Liver (tissue), 9 donors: ENCODE measurements around the gene LDB3. TPM values are rescaled to one million over a fixed set of nuclear protein-coding genes. Genes with fewer than 3 reads are reported as not detected.

Source experiments
- DNase-seq: peaks from one replicate; pipeline ENCODE4 v3.0.0-alpha.2; 2017; ENCODE audit warnings: low spot score
- H3K27ac ChIP-seq, 2 donors: one replicate each; pipeline ENCODE4 v1.7.0; 2013; ENCODE audit warnings: inconsistent platforms in 2 of 2, low read length in 2 of 2, control low read depth in 1 of 2, low read depth in 1 of 2, mild to moderate bottlenecking in 1 of 2
- H3K27me3 ChIP-seq, 4 donors: one replicate each; pipeline versions ENCODE4 v1.6.1 to v1.7.0; 2013; ENCODE audit warnings: low read length in 3 of 4, inconsistent platforms in 1 of 4, mild to moderate bottlenecking in 1 of 4, moderate library complexity in 1 of 4; ENCODE audit not compliant: control insufficient read depth in 4 of 4, insufficient read depth in 4 of 4
- H3K36me3 ChIP-seq, 4 donors: one replicate each; pipeline versions ENCODE4 v1.6.1 to v1.7.0; 2013; ENCODE audit warnings: low read length in 3 of 4, mild to moderate bottlenecking in 3 of 4, low read depth in 1 of 4, moderate library complexity in 1 of 4; ENCODE audit not compliant: control insufficient read depth in 4 of 4, insufficient read depth in 3 of 4
- H3K4me1 ChIP-seq, 4 donors: one replicate each; pipeline versions ENCODE4 v1.6.1 to v1.7.0; 2013; ENCODE audit warnings: low read length in 3 of 4, mild to moderate bottlenecking in 3 of 4, moderate library complexity in 1 of 4; ENCODE audit not compliant: control insufficient read depth in 4 of 4, insufficient read depth in 4 of 4
- H3K4me3 ChIP-seq, 3 donors: one replicate each; pipeline versions ENCODE4 v1.6.1 to v1.7.0; 2013; ENCODE audit warnings: low read length in 3 of 3, control low read depth in 1 of 3, low read depth in 1 of 3, mild to moderate bottlenecking in 1 of 3
- H3K9ac ChIP-seq, 2 donors: one replicate each; pipeline ENCODE4 v1.7.0; 2013; ENCODE audit warnings: low read length in 2 of 2, mild to moderate bottlenecking in 2 of 2, moderate library complexity in 2 of 2, control low read depth in 1 of 2, low read depth in 1 of 2
- H3K9me3 ChIP-seq, 4 donors: one replicate each; pipeline versions ENCODE4 v1.6.1 to v1.7.0; 2013; ENCODE audit warnings: low read length in 3 of 4; ENCODE audit not compliant: control insufficient read depth in 4 of 4
- CTCF ChIP-seq: fragments of 150-350 bp; IDR thresholded peaks from 2 replicates; pipeline ENCODE4 v1.5.1; 2017; ENCODE audit warnings: improper control_type of control experiment, low read depth, low read length; ENCODE audit not compliant: missing input control
- EGR1 ChIP-seq, 2 donors: IDR thresholded peaks; 2 replicates each; pipeline ENCODE4 v1.6.1; 2016 to 2018; ENCODE audit warnings: antibody characterized with exemption in 2 of 2, low read depth in 2 of 2
- FOXA2 ChIP-seq: IDR thresholded peaks from 2 replicates; pipeline ENCODE4 v1.6.1; 2016; ENCODE audit warnings: antibody characterized with exemption
- HNF4A ChIP-seq, 2 donors: conservative IDR thresholded peaks; 2 replicates each; pipeline ENCODE4 v1.6.1; 2016; ENCODE audit warnings: antibody characterized with exemption in 2 of 2, mild to moderate bottlenecking in 2 of 2
- HNF4G ChIP-seq: IDR thresholded peaks from 2 replicates; pipeline ENCODE4 v1.6.1; 2016; ENCODE audit warnings: antibody characterized with exemption
- JUND ChIP-seq, 2 donors: IDR thresholded peaks; 2 replicates each; pipeline ENCODE4 v1.6.1; 2016; ENCODE audit warnings: antibody characterized with exemption in 2 of 2
- MAX ChIP-seq: IDR thresholded peaks from 2 replicates; pipeline ENCODE4 v1.6.1; 2016; ENCODE audit warnings: antibody characterized with exemption
- NR2F2 ChIP-seq: IDR thresholded peaks from 2 replicates; pipeline ENCODE4 v1.6.1; 2016; ENCODE audit warnings: antibody characterized with exemption
- REST ChIP-seq: IDR thresholded peaks from 2 replicates; pipeline ENCODE4 v1.6.1; 2016; ENCODE audit warnings: antibody characterized with exemption, mild to moderate bottlenecking
- SP1 ChIP-seq: IDR thresholded peaks from 2 replicates; pipeline ENCODE4 v1.6.1; 2018; ENCODE audit warnings: antibody characterized with exemption, mild to moderate bottlenecking
- YY1 ChIP-seq: IDR thresholded peaks from 2 replicates; pipeline ENCODE4 v1.6.1; 2016; ENCODE audit warnings: antibody characterized with exemption, mild to moderate bottlenecking
- ZBTB33 ChIP-seq: IDR thresholded peaks from 2 replicates; pipeline ENCODE4 v1.6.1; 2016; ENCODE audit warnings: antibody characterized with exemption
- WGBS: extraction: QIAGEN DNeasy Blood & Tissue Kit; methylation state at CpG from one replicate; pipeline ENCODE4 v1.1.7; 2013; 5-methylcytosine and 5-hydroxymethylcytosine counted together
- polyA plus RNA-seq, 2 donors: library from polyadenylated mRNA; stranded (reverse) in 1 of 2; unstranded in 1 of 2; fragments of 200-250 nt in 1 of 2; fragments of >200 nt in 1 of 2; fragmentation: Nextera tagmentation in 1 of 2; extraction: Ambion mirVana in 1 of 2; gene quantifications; one replicate each; pipeline versions ENCODE4 v1.2.1 to v1.2.3, GENCODE V29; 2013 to 2015
- total RNA-seq, 2 donors: library from RNA; depleted of rRNA; stranded (reverse); fragments of >200 nt; gene quantifications; one replicate each; pipeline ENCODE4 v1.2.3, GENCODE V29; 2014
- donor health status: healthy.
- donor health status: healthy.
- donor health status: healthy.
- donor health status: healthy.
- donor health status: healthy.

The LDB3 gene
- total and polyA plus RNA-seq, 4 donors = 0.09 to 0.42 (median 0.15) TPM; not detected in 1

DNA sequence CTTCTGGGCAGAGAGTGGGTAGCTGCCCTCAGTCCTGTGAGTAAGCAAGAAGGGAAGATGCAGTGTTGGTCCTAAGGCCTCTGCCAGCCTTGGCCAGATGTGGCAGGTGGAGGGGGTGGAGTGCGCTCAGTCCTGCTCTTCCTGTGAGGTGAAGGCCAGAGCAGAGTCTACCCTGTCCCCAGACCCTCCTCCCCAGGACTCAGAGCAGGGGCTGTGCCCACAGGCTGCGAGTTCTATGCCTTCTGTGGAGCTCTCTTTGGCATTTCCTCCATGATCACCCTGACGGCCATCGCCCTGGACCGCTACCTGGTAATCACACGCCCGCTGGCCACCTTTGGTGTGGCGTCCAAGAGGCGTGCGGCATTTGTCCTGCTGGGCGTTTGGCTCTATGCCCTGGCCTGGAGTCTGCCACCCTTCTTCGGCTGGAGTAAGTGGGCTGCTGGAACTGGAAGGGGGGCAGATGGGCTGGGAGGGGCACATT, 10.0 kb upstream of the LDB3 start:
- Histone ChIP-seq H3K9me3 (no peaks in the 10 kb centered on the region), H3K4me3 (no peak overlapping the region), H3K36me3 (no peaks in the 10 kb centered on the region), H3K27ac (no peak overlapping the region), H3K27me3 (no peaks in the 10 kb centered on the region), H3K4me1 (no peaks in the 10 kb centered on the region), H3K9ac (no peak overlapping the region)
- no peak for TF ChIP-seq JUND (IDR thresholded peaks at IDR 0.05)
- TF ChIP-seq SP1 = no peak
- 93% methylated on average over 12 of the region's 12 CpGs for WGBS
- DNase-seq = no peak

- no peak overlapping the region for H3K9ac ChIP-seq
- no peaks in the 10 kb centered on the region for H3K27me3 ChIP-seq
- no peaks in the 10 kb centered on the region for H3K36me3 ChIP-seq
- no peaks in the 10 kb centered on the region for H3K9me3 ChIP-seq
- no peak for TF ChIP-seq REST
- TF ChIP-seq NR2F2 = no peak
- TF ChIP-seq FOXA2 = no peak
- TF ChIP-seq ZBTB33 = no peak
- TF ChIP-seq YY1 = no peak
- no peak for TF ChIP-seq HNF4A (conservative IDR thresholded peaks at IDR 0.05)
- TF ChIP-seq EGR1 (IDR thresholded peaks at IDR 0.05; ENCODE audit: low read depth in 2 of 2) = no peak
- no peak for TF ChIP-seq HNF4G
- TF ChIP-seq CTCF = no peak
- no peak for TF ChIP-seq MAX
- 62% methylated on average over 3 of the region's 3 CpGs for WGBS
- DNase-seq = no peak
- H3K27ac ChIP-seq = no peak overlapping the region
- H3K4me3 ChIP-seq = no peak overlapping the region
- H3K4me1 ChIP-seq = no peaks in the 10 kb centered on the region
Observed at GRCh38 chr10:86658751-86659150, 9.6 kb upstream of the LDB3 start.
